K562 (cell line): ENCODE results near the gene SYT7. TPM values are rescaled to one million over a fixed set of nuclear protein-coding genes. Genes with fewer than 3 reads are reported as not detected.

Experiments used
- CCNT2 ChIP-seq: IDR thresholded peaks from 2 replicates; pipeline ENCODE4 v1.6.1; 2011; ENCODE audit warnings: borderline replicate concordance, low read depth, mild to moderate bottlenecking, moderate library complexity, mixed read lengths, low read length; ENCODE audit not compliant: insufficient read length; ENCODE audit errors: extremely low read depth
- COPS2 ChIP-seq: fragments of 450-650 bp; conservative IDR thresholded peaks from 2 replicates; pipeline ENCODE4 v1.6.1; 2016; ENCODE audit warnings: mild to moderate bottlenecking, moderate library complexity
- CTCF ChIP-seq, 3 experiments: IDR thresholded peaks in 2 of 3; conservative IDR thresholded peaks in 1 of 3; 2 replicates each; pipeline ENCODE4 v1.5.1; 2011 to 2012; ENCODE audit warnings: low read length in 3 of 3, mild to moderate bottlenecking in 3 of 3, control low read depth in 2 of 3, improper control_type of control experiment in 1 of 3, inconsistent platforms in 1 of 3, low read depth in 1 of 3, mixed read lengths in 1 of 3, moderate library complexity in 1 of 3; ENCODE audit not compliant: insufficient read depth in 2 of 3
- DEAF1 ChIP-seq: fragments of 450-650 bp; formaldehyde crosslinking; IDR thresholded peaks from 2 replicates; pipeline ENCODE4 v1.4.0; 2020; ENCODE audit warnings: mild to moderate bottlenecking, moderate library complexity
- ELF1 ChIP-seq: fragments of 200-800 bp; sonication (Bioruptor generic); IDR thresholded peaks from 2 replicates; pipeline ENCODE4 v1.6.1; 2016; ENCODE audit warnings: missing genetic modification characterization, missing compliant biosample characterization
- ESRRA ChIP-seq: fragments of 450-650 bp; IDR thresholded peaks from 2 replicates; pipeline ENCODE4 v1.6.1; 2014; ENCODE audit warnings: low read depth, mild to moderate bottlenecking, moderate library complexity, borderline replicate concordance
- FOXJ3 ChIP-seq: sonication (generic); formaldehyde crosslinking; IDR thresholded peaks from 2 replicates; pipeline ENCODE4 v1.4.0; 2020; ENCODE audit warnings: mild to moderate bottlenecking, missing genetic modification reagents
- HMBOX1 ChIP-seq: sonication (generic); IDR thresholded peaks from 2 replicates; pipeline ENCODE4 v1.6.1; 2016
- HNRNPK ChIP-seq: fragments of 200-400 bp; formaldehyde crosslinking; IDR thresholded peaks from one replicate; pipeline ENCODE4 v1.6.1; 2018; ENCODE audit warnings: mild to moderate bottlenecking, low read depth, low read length; ENCODE audit not compliant: poor library complexity, severe bottlenecking
- HNRNPL ChIP-seq: fragments of 200-400 bp; formaldehyde crosslinking; IDR thresholded peaks from 2 replicates; pipeline ENCODE4 v1.6.1; 2017; ENCODE audit warnings: low read depth, mild to moderate bottlenecking, low read length
- HNRNPUL1 ChIP-seq: fragments of 200-400 bp; formaldehyde crosslinking; IDR thresholded peaks from 2 replicates; pipeline ENCODE4 v1.6.1; 2017; ENCODE audit warnings: low read length
- PBX2 ChIP-seq, 2 experiments: IDR thresholded peaks in 1 of 2; conservative IDR thresholded peaks in 1 of 2; 2 replicates each; pipeline ENCODE4 v1.6.1; 2016; ENCODE audit warnings: low read depth in 2 of 2, mild to moderate bottlenecking in 1 of 2, missing compliant biosample characterization in 1 of 2, missing genetic modification characterization in 1 of 2, moderate library complexity in 1 of 2
- RAD21 ChIP-seq, 2 experiments: fragments of 250-450 bp in 1 of 2; fragments of 450-650 bp in 1 of 2; sonication (Bioruptor Pico) in 1 of 2; formaldehyde crosslinking in 1 of 2; IDR thresholded peaks in 1 of 2; conservative IDR thresholded peaks in 1 of 2; 2 replicates each; pipeline versions ENCODE4 v1.4.0 to v1.8.0; 2020 to 2022; ENCODE audit warnings: mild to moderate bottlenecking in 2 of 2, moderate library complexity in 1 of 2
- RHOXF2B ChIP-seq: fragments of 250-450 bp; sonication (Bioruptor Pico); conservative IDR thresholded peaks from 2 replicates; pipeline ENCODE4 v1.5.1; 2021
- TAF9B ChIP-seq: fragments of 450-650 bp; IDR thresholded peaks from 2 replicates; pipeline ENCODE4 v1.6.1; 2018; ENCODE audit warnings: mild to moderate bottlenecking; ENCODE audit not compliant: partially characterized antibody
- TCF15 ChIP-seq: fragments of 250-450 bp; sonication (Bioruptor Pico); IDR thresholded peaks from 2 replicates; pipeline ENCODE4 v1.8.0; 2022; ENCODE audit warnings: moderate library complexity, mild to moderate bottlenecking, inconsistent platforms
- ZFPM2 ChIP-seq: fragments of 250-450 bp; sonication (Bioruptor Pico); IDR thresholded peaks from 2 replicates; pipeline ENCODE4 v1.5.1; 2022; ENCODE audit warnings: mild to moderate bottlenecking
- ZNF134 ChIP-seq: fragments of 250-450 bp; sonication (Bioruptor Pico); conservative IDR thresholded peaks from 2 replicates; pipeline ENCODE4 v1.4.0; 2020
- polyA plus RNA-seq, 8 experiments: library from polyadenylated mRNA; depleted of rRNA in 4 of 8; stranded (reverse) in 5 of 8; unstranded in 3 of 8; fragments of >200 nt; fragmentation: Nextera tagmentation in 2 of 8; fragmentation: Illumina TruSeq in 1 of 8; extraction: Ambion mirVana in 2 of 8; extraction: Trizol in 1 of 8; gene quantifications; 2 replicates each; pipeline versions ENCODE4 v1.2.1 to v1.2.3, GENCODE V29; 2011 to 2014; ENCODE audit warnings: inconsistent platforms in 1 of 8, missing spikeins in 1 of 8
- total RNA-seq, 7 experiments: library from RNA; depleted of rRNA in 6 of 7; stranded (reverse); fragments of >200 nt in 6 of 7; fragmentation: Illumina TruSeq in 2 of 7; extraction: Trizol in 2 of 7; gene quantifications; 2 replicates each; pipeline versions ENCODE4 v1.2.1 to v1.2.3, GENCODE V29; 2011 to 2021; ENCODE audit warnings: low replicate concordance in 1 of 7

SYT7 gene
- total and polyA plus RNA-seq, 9 of the 15 experiments (the other 6 are each of a cell fraction or from before 2014, with no cell fraction given), result 0.01 to 0.51 (median 0.16) TPM; not detected in 1

- TF ChIP-seq CTCF (IDR thresholded peaks at IDR 0.05 in 2 of 3, conservative IDR thresholded peaks at IDR 0.05 in 1 of 3; ENCODE audit: insufficient read depth in 2 of 3, low read depth in 1 of 3, low read length in 3 of 3) (peak; percentile 76 to 83 (median 77)), HNRNPL (no peak), COPS2 (no peak), ZNF134 (no peak), HMBOX1 (no peak), TCF15 (CRISPR knock-in tag) (no peak), ESRRA (no peak), PBX2 (CRISPR knock-in tag; IDR thresholded peaks at IDR 0.05; ENCODE audit: low read depth) (no peak), PBX2 (tag; conservative IDR thresholded peaks at IDR 0.05; ENCODE audit: low read depth) (peak; percentile 26; the same call in 1 of the 2 replicates), RAD21 (CRISPR knock-in tag; conservative IDR thresholded peaks at IDR 0.05 in 1 of 2, IDR thresholded peaks at IDR 0.05 in 1 of 2) (peak in 1 of 2 experiments; percentile 24; a peak in 1 of 4 replicates), RHOXF2B (no peak), CCNT2 (no peak), DEAF1 (CRISPR knock-in tag) (no peak), FOXJ3 (CRISPR knock-in tag) (no peak), ZFPM2 (CRISPR knock-in tag) (no peak), HNRNPK (no peak), HNRNPUL1 (no peak), TAF9B (no peak), ELF1 (tag) (no peak)
These were observed 35.5 kb downstream of the SYT7 start (continued) for GRCh38 chr11:61545341-61545740.
